ENCODE data around the gene RSRC1.

- TF ChIP-seq EZH2 (IDR thresholded peaks at IDR 0.05; ENCODE audit: insufficient read depth, low read length) (no peak), CTCF (IDR thresholded peaks at IDR 0.05; ENCODE audit: insufficient read depth, low read depth, low read length) (no peak)
Measured at GRCh38 chr3:158213461-158213860, 103.6 kb downstream of the RSRC1 start.

All from astrocyte (in vitro differentiated cells and primary cell).